ENCODE data around the gene DCLK2.

The DCLK2 gene

GRCh38 chr4:150123087-150123486 lies 44.8 kb downstream of the DCLK2 start:
- DNase-seq: no peak

- DNase-seq: no peak
Observed at GRCh38 chr4:150123796-150124677, 45.8 kb downstream of the DCLK2 start.

- no peak for DNase-seq
Observed at GRCh38 chr4:150126201-150126863, 48.1 kb downstream of the DCLK2 start.

GRCh38 chr4:150126864-150127203 lies 48.6 kb downstream of the DCLK2 start:
- no peak for DNase-seq

- DNase-seq: no peak
Observed at GRCh38 chr4:150127757-150128156, 49.5 kb downstream of the DCLK2 start.

GRCh38 chr4:150130933-150131332 lies 52.7 kb downstream of the DCLK2 start:
- DNase-seq: no peak

GRCh38 chr4:150131581-150132228 lies 53.5 kb downstream of the DCLK2 start:
- DNase-seq: no peak

- DNase-seq: no peak
Observed at GRCh38 chr4:150133605-150134004, 55.4 kb downstream of the DCLK2 start.

- DNase-seq: no peak
Observed at GRCh38 chr4:150135134-150135772, 57.0 kb downstream of the DCLK2 start.

- no peak for DNase-seq
Observed at GRCh38 chr4:150136036-150136435, 57.8 kb downstream of the DCLK2 start.

- DNase-seq: no peak
Observed at GRCh38 chr4:150136481-150136880, 58.2 kb downstream of the DCLK2 start.

- no peak for DNase-seq
Observed at GRCh38 chr4:150139297-150139865, 61.1 kb downstream of the DCLK2 start.

- DNase-seq: no peak
Observed at GRCh38 chr4:150140774-150141400, 62.6 kb downstream of the DCLK2 start.

GRCh38 chr4:150141756-150142155 lies 63.5 kb downstream of the DCLK2 start:
- no peak for DNase-seq

GRCh38 chr4:150142831-150143230 lies 64.6 kb downstream of the DCLK2 start:
- no peak for DNase-seq

- no peak for DNase-seq
Observed at GRCh38 chr4:150145090-150145945, 67.1 kb downstream of the DCLK2 start.

GRCh38 chr4:150145946-150146340 lies 67.7 kb downstream of the DCLK2 start:
- no peak for DNase-seq

- no peak for DNase-seq
Observed at GRCh38 chr4:150149381-150149780, 71.1 kb downstream of the DCLK2 start.

GRCh38 chr4:150150629-150151062 lies 72.4 kb downstream of the DCLK2 start:
- no peak for DNase-seq

- no peak for DNase-seq
Observed at GRCh38 chr4:150152766-150153165, 74.5 kb downstream of the DCLK2 start.

- no peak for DNase-seq
Observed at GRCh38 chr4:150155391-150155790, 77.1 kb downstream of the DCLK2 start.

- no peak for DNase-seq
Observed at GRCh38 chr4:150156543-150156942, 78.3 kb downstream of the DCLK2 start.

Measured in NCI-H526 treated with DMSO at 0.1 percent for 48 hours (cell line).